ENCODE measurements around the gene PRDX4. TPM values are rescaled to one million over a fixed set of nuclear protein-coding genes. Genes with fewer than 3 reads are reported as not detected.

Gene PRDX4
- polyA plus RNA-seq, 1 experiment = 168 TPM

DNA sequence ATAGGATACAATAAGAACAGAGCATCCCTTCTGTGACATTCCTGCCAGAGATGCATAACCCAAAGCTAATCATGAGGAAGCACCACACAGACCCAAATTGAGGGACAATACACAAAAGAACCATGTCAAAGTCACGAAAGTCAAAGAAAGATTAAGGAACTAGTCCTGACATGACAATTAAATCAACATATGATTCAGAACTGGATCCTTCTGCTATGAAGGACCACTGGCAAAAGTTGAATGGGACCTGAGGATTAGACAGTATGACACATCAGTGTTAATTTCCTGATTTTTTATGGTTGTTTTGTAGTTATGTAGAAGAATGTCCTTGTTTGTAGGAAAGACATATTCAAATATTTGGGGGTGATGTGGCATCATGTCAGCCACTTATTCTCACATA, 61.9 kb downstream of the PRDX4 start:
- no peaks in the 10 kb centered on the region for H3K27me3 ChIP-seq (ENCODE audit: control insufficient read depth, insufficient read depth, low read length)
- H3K4me3 ChIP-seq (ENCODE audit: low read depth, low read length) = no peak overlapping the region
- POLR2A ChIA-PET = no interaction called here
- TF ChIP-seq, protein P1, sequence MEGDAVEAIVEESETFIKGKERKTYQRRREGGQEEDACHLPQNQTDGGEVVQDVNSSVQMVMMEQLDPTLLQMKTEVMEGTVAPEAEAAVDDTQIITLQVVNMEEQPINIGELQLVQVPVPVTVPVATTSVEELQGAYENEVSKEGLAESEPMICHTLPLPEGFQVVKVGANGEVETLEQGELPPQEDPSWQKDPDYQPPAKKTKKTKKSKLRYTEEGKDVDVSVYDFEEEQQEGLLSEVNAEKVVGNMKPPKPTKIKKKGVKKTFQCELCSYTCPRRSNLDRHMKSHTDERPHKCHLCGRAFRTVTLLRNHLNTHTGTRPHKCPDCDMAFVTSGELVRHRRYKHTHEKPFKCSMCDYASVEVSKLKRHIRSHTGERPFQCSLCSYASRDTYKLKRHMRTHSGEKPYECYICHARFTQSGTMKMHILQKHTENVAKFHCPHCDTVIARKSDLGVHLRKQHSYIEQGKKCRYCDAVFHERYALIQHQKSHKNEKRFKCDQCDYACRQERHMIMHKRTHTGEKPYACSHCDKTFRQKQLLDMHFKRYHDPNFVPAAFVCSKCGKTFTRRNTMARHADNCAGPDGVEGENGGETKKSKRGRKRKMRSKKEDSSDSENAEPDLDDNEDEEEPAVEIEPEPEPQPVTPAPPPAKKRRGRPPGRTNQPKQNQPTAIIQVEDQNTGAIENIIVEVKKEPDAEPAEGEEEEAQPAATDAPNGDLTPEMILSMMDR (IDR thresholded peaks at IDR 0.05; ENCODE audit: insufficient read depth, low read depth, low read length) = no peak
- CTCF ChIA-PET = interaction anchor here (1.0 kb wide), 1 partner anchor 173 kb away, joined by 3 read pairs; no protein-coding TSS in a partner anchor
- no peaks in the 10 kb centered on the region; the same call in 1 of the 2 replicates for H3K36me3 ChIP-seq (ENCODE audit: control insufficient read depth, insufficient read depth, low read length)
- DNase-seq (ENCODE audit: low read depth) = no peak

DNA sequence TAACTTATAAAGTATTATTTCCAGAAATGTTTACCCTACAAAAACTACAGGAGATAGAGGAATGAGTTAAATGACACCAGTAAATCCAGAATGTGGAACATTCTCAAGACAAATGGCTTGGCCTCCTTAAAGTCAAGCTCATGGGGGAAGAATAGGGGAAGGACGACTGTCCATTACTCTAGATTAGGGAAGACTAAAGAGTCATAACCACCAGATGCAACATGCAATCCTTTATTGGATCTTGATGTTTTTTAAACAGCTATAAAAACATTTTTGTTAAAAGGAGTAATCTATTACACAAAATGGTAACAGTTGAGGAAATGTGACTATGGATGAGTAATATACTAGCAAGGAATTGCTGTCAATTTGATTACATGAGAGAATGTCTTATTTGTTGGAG, 64.7 kb downstream of the PRDX4 start:
- no peaks in the 10 kb centered on the region for H3K36me3 ChIP-seq (ENCODE audit: control insufficient read depth, insufficient read depth, low read length)
- CTCF ChIA-PET = interaction anchor here (0.7 to 1.1 kb wide), 2 partner anchors 52 to 170 kb away, joined by 3 read pairs; no protein-coding TSS in a partner anchor
- no peak for DNase-seq (ENCODE audit: low read depth)
- H3K27me3 ChIP-seq (ENCODE audit: control insufficient read depth, insufficient read depth, low read length) = no peaks in the 10 kb centered on the region
- H3K4me3 ChIP-seq (ENCODE audit: low read depth, low read length) = no peak overlapping the region
- POLR2A ChIA-PET = no interaction called here
- TF ChIP-seq, protein P1 (IDR thresholded peaks at IDR 0.05; ENCODE audit: insufficient read depth, low read depth, low read length) = no peak

DNA sequence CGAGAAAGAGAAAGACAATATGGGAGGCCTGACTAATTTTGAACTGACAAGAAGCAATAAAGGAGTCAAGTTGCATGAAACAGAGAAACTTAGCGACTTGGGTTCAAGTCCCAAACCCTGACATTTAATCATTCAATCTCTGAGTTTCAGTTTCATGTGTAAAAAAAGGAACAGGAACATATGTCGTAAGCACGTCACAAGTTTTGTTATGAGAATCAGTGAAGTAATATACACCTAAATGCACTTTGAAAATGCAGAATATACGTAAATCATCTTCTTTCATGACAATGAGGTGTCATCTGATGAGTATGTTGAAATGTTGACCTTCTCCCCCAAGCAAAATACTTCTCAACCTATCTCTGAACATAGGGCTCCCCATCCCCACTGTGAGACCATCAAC, 65.4 kb downstream of the PRDX4 start:
- H3K4me3 ChIP-seq (ENCODE audit: low read depth, low read length) = no peak overlapping the region
- POLR2A ChIA-PET = no interaction called here
- DNase-seq (ENCODE audit: low read depth) = no peak
- CTCF ChIA-PET = interaction anchor here (0.9 kb wide), 1 partner anchor 169 kb away, joined by 5 read pairs; no protein-coding TSS in a partner anchor
- H3K27me3 ChIP-seq (ENCODE audit: control insufficient read depth, insufficient read depth, low read length) = no peaks in the 10 kb centered on the region
- TF ChIP-seq, protein P1 (IDR thresholded peaks at IDR 0.05; ENCODE audit: insufficient read depth, low read depth, low read length) = no peak
- H3K36me3 ChIP-seq (ENCODE audit: control insufficient read depth, insufficient read depth, low read length) = no peaks in the 10 kb centered on the region

Other genes with a start within 250 kb of the PRDX4 start
- 27.7 and 52.8 TPM in 2 replicates for gene ACOT9, start 75.8 kb downstream of the PRDX4 start, polyA plus RNA-seq (2011; rRNA removed)
- gene SAT1, start 115.7 kb downstream of the PRDX4 start, polyA plus RNA-seq (2011; rRNA removed) = 46.1 and 76.0 TPM in 2 replicates
- 6.6 and 10.0 TPM in 2 replicates for gene APOO, start 240.4 kb downstream of the PRDX4 start, polyA plus RNA-seq (2011; rRNA removed)
- not detected in 2 replicates for gene CXorf58, start 240.5 kb downstream of the PRDX4 start, polyA plus RNA-seq (2011; rRNA removed)

Measured in BJ (cell line).